HG02642 (cell line): ENCODE data around the gene INO80B.
"Not testable (repeated sequence)": the region's sequence is repeated elsewhere in the genome, so short reads cannot be mapped to it uniquely, and the experiment has no call there.

Experiments
- ATAC-seq: cut with Tn5 transposase; IDR thresholded peaks from one replicate; pipeline ENCODE4 v1.9.1; 2021; ENCODE audit warnings: mild to moderate bottlenecking; ENCODE audit not compliant: unreplicated experiment, poor library complexity

Gene INO80B

GRCh38 chr2:74472086-74472944, 17.4 kb downstream of the INO80B start, which contains the start of gene MRPL53:
Gene MRPL53 (minus strand): TSS chr2:74472680. CDS start chr2:74472660, 20 bp downstream.
- ATAC-seq, result peak; percentile 85

- no peak for ATAC-seq
These were observed 18.0 kb downstream of the INO80B start for GRCh38 chr2:74472945-74473258.

- no peak for ATAC-seq
These were observed 19.6 kb downstream of the INO80B start for GRCh38 chr2:74474481-74474880.

- no peak for ATAC-seq
These were observed 20.0 kb downstream of the INO80B start for GRCh38 chr2:74474899-74475298.

GRCh38 chr2:74481431-74481830, 26.5 kb downstream of the INO80B start:
- ATAC-seq, result no peak

- peak; percentile 43 for ATAC-seq
These were observed 27.3 kb downstream of the INO80B start for GRCh38 chr2:74481961-74482800.

GRCh38 chr2:74482801-74483674, 28.2 kb downstream of the INO80B start, which contains the start of the genes CCDC142 and TTC31:
Gene CCDC142 (minus strand): TSS chr2:74482998. CDS start chr2:74482837, 161 bp downstream.
Gene TTC31 (plus strand): TSS chr2:74483081. CDS start chr2:74483096, 15 bp downstream.
- peak; percentile 90 for ATAC-seq

- ATAC-seq, result not testable (repeated sequence)
These were observed 28.8 kb downstream of the INO80B start for GRCh38 chr2:74483675-74484164.

GRCh38 chr2:74486141-74486540, 31.3 kb downstream of the INO80B start:
- no peak for ATAC-seq

GRCh38 chr2:74488643-74489481, 34.0 kb downstream of the INO80B start:
- ATAC-seq, result no peak

GRCh38 chr2:74489906-74490305, 35.0 kb downstream of the INO80B start:
- ATAC-seq, result no peak

- ATAC-seq, result no peak
These were observed 37.0 kb downstream of the INO80B start for GRCh38 chr2:74491648-74492544.

- no peak for ATAC-seq
These were observed 38.7 kb downstream of the INO80B start for GRCh38 chr2:74493546-74493945.

- no peak for ATAC-seq
These were observed 40.6 kb downstream of the INO80B start for GRCh38 chr2:74495440-74495839.

GRCh38 chr2:74496997-74497776, 42.3 kb downstream of the INO80B start:
- no peak for ATAC-seq

GRCh38 chr2:74497777-74498499, 43.1 kb downstream of the INO80B start:
- no peak for ATAC-seq
